NCI-H69 (cell line): ENCODE measurements around the gene MUC5B.
"Not testable (repeated sequence)": the region's sequence is repeated elsewhere in the genome, so short reads cannot be mapped to it uniquely, and the experiment has no call there.

Experiments used
- DNase-seq: peaks from one replicate; lab custom pipeline; 2025; lab: John Stamatoyannopoulos, UW

MUC5B gene

DNA sequence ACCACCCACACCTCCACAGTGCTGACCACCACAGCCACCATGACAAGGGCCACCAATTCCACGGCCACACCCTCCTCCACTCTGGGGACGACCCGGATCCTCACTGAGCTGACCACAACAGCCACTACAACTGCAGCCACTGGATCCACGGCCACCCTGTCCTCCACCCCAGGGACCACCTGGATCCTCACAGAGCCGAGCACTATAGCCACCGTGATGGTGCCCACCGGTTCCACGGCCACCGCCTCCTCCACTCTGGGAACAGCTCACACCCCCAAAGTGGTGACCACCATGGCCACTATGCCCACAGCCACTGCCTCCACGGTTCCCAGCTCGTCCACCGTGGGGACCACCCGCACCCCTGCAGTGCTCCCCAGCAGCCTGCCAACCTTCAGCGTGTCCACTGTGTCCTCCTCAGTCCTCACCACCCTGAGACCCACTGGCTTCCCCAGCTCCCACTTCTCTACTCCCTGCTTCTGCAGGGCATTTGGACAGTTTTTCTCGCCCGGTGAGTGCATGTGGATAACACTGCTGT lies 28.4 kb downstream of the MUC5B start:
- no peak for DNase-seq

DNA sequence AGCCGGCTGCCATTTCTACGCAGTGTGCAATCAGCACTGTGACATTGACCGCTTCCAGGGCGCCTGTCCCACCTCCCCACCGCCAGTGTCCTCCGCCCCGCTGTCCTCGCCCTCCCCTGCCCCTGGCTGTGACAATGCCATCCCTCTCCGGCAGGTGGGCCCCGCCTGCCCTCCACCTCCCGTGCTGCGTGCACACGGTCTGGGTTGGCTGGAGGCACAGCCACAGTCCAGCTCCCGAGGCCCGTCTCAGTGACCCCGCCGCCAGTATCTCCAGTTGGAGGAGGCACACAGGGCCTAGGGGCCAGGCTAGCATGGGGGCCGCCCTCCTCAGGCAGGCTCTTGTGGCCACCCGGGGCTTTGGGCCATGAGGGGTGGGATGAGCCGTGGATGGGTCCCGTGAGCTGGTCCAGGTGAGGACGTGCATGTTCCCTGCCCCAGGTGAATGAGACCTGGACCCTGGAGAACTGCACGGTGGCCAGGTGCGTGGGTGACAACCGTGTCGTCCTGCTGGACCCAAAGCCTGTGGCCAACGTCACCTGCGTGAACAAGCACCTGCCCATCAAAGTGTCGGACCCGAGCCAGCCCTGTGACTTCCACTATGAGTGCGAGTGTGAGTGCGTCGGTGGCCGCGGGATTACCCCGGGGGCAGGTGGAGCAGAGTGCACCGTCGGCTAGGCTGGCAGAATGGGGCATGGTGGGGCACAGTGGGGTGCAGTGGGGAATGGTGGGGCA lies 29.7 kb downstream of the MUC5B start:
- DNase-seq, result no peak

DNA sequence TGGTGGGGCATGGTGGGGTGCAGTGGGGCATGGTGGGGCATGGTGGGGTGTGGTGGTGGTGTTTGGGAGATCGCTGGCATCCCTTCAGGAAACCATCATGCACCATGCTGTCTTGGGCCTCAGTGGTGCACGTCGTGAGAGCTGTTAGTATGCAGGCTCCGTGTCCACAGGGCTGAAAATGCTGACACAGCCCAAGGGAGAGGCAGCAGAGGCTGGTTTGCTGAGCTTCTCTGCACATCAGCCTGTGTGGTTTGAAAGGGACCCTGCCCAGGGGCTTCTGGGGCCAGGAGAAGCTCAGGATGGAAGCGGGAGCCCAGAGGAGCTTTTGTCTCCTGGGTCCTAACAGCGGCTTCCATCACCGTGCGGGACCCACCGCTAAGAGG lies 30.2 kb downstream of the MUC5B start:
- DNase-seq, result no peak

DNA sequence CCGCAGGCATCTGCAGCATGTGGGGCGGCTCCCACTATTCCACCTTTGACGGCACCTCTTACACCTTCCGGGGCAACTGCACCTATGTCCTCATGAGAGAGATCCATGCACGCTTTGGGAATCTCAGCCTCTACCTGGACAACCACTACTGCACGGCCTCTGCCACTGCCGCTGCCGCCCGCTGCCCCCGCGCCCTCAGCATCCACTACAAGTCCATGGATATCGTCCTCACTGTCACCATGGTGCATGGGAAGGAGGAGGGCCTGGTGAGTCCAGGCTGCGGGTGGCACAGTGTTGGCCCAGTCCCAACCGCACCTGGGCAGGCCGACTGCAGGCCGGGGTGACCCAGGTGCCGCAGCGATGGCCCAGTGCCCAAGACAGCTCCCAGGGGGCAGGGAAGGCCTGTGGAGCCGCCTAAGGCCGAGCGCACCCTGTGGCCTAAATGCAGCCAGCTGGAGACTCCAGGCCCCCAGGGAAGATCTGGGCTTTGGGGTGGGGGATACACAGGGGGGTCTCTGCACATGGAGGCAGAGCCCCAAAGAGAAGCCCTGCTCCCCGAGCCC lies 31.3 kb downstream of the MUC5B start:
- DNase-seq, result no peak

DNA sequence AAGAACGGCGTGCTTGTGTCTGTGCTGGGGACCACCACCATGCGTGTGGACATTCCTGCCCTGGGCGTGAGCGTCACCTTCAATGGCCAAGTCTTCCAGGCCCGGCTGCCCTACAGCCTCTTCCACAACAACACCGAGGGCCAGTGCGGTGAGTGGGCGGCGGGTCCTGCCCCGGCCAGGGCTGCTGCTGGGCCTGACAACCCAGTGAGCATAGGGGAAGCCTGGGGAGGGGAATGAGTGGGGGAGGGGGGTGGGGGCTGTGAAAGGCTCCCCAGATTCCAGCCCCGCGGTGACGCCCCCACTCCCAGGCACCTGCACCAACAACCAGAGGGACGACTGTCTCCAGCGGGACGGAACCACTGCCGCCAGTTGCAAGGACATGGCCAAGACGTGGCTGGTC lies 31.9 kb downstream of the MUC5B start:
- DNase-seq, result no peak

DNA sequence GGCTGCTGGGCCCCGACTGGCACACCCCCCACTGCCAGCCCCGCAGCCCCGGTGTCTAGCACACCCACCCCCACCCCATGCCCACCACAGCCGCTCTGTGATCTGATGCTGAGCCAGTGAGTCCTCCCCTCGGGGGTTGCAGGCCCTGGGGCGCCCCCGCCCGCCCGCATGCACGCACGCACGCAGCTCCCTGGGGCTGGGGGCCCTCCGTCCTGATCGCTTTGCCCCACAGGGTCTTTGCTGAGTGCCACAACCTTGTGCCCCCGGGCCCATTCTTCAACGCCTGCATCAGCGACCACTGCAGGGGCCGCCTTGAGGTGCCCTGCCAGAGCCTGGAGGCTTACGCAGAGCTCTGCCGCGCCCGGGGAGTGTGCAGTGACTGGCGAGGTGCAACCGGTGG lies 32.3 kb downstream of the MUC5B start:
- DNase-seq, result no peak

DNA sequence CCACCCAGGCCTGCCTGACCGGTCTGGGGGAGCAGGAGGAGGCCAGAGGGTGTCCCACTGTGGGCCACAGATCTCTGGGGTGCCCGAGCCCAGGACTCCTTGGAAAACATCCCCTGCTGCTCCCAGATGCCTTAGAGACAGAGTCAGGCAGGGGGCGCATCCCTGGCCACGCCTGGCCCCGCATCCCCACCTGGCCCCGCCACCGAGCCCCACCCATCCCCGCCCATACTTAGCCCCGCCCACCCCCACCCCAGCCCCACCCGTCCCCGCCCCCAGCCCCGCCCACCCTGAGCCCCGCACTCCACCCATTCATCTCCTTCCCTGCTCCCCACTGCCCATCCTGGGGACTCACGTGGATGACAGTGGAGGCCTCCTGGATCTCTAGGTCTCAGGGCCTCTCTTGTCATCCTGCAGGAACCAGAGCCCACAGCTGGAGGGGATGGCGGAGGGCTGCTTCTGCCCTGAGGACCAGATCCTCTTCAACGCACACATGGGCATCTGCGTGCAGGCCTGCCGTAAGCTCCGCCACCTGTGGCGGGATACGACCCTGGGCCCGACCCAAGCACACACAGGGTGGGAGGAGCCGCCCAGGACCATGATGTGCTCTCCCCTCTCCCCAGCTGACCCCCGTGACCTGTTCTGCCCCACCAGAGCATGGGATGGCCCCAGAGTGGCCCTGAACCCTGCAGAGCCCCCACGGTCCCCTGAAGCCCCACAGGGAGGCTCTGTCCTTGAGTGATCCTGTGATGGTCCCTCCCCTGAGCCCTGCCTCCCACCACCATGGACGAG lies 33.6 kb downstream of the MUC5B start:
- DNase-seq, result no peak

DNA sequence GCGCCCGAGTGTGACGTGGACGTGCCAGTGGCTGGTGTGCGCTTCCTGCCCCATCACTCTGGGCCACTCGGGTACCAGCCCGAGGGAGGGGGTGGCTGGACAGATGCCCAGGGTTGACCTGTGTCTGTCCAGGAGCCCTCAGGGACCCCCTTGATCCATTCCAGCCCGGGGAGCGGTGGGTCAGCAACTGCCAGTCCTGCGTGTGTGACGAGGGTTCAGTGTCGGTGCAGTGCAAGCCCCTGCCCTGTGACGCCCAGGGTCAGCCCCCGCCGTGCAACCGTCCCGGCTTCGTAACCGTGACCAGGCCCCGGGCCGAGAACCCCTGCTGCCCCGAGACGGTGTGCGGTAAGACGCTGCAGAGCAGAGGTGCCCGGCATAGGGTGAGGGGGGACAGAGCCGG lies 34.5 kb downstream of the MUC5B start:
- DNase-seq, result no peak

DNA sequence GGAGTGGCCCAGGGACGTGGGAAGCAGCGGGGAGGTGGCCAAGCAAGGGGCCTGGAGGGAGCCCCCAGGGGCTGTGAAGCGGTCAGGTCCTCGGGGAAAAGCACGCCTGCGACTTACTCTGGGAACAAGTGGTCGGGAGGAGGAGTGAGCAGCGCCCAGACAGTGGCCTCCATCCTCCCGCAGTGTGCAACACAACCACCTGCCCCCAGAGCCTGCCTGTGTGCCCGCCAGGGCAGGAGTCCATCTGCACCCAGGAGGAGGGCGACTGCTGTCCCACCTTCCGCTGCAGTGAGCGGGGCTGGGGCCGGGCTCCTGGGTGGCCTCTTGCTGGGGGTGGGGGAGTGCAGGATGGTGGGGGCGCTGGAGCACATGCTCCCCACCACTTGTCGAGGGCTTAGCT lies 35.0 kb downstream of the MUC5B start:
- no peak for DNase-seq

DNA sequence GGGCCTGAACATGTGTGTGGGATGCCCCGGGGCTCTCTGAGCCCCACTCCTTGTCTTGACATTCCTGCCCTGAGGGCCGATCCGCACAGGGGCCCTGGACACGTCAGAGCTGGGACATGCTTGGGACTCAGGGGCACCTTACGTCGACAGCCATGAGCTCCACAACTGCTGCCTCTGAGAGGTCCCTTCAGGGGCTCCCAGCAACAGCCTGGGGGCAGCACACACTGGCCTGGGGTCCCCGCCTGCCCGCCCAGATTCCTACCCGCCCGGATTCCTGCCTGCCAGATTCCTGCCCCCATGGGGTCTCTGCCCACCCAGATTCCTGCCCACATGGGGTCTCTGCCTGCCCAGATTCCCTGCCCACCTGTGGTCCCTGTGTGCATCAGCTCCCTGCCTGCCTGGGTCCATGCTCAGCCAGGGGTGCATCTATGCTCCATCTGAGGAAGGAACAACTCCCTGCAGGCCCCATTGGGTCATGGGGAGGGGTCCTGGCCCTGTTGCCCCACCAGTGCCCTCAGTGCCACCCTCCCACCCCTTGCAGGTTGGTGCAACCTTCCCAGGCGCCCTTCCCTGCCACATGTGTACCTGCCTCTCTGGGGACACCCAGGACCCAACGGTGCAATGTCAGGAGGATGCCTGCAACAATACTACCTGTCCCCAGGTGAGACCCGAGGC lies 35.7 kb downstream of the MUC5B start:
- no peak for DNase-seq

DNA sequence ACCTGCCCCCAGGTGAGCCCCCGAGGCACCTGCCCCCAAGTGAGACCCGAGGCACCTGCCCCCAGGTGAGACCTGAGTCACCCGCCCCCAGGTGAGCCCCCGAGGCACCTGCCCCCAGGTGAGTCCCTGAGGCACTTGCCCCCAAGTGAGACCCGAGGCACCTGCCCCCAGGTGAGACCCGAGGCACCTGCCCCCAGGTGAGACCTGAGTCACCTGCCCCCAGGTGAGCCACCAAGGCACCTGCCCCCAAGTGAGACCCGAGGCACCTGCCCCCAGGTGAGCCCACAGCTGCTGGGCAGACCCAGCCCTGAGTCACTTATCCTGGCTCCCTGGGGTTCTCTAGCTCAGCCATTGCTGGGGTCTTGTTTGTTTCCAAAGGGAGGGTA lies 36.2 kb downstream of the MUC5B start:
- no peak for DNase-seq

DNA sequence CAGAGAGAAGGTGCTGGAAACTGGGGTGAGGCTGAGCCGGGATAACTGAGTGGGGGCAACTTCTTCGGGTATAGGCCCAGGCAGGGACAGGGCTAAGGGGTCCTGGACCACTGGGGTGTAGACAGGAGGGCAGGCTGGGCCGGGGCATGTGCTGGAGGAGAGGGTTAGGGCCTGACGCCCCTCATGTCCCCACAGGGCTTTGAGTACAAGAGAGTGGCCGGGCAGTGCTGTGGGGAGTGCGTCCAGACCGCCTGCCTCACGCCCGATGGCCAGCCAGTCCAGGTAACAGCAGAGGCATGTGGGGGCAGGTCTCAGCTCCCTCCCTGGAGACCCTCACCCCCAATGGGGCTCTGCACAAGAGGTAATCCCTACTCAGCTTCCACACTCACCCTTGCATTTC lies 36.7 kb downstream of the MUC5B start:
- no peak for DNase-seq

DNA sequence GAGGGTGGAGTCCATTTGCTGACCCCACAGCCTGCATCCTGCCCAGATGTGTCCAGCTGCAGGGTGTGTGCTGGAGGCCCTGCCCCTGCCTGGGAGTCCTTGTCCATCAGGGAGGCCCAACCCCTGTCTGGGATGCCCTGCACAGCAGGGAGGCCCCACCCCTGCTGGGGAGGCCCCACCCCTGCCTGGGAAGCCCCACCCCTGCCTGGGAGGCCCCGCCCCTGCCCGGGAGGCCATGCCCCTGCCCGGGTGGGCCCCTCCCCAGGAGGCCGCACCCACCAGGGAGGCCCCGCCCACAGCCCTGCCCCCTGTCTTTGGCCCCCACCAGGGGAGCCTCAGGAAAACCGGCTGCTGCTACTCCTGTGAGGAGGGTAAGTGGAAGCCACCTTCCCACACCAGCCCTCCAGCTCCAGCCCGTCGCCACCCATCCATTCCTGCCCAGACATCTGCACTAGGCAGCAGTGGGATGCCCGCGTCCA lies 37.2 kb downstream of the MUC5B start:
- DNase-seq, result peak; percentile 30

DNA sequence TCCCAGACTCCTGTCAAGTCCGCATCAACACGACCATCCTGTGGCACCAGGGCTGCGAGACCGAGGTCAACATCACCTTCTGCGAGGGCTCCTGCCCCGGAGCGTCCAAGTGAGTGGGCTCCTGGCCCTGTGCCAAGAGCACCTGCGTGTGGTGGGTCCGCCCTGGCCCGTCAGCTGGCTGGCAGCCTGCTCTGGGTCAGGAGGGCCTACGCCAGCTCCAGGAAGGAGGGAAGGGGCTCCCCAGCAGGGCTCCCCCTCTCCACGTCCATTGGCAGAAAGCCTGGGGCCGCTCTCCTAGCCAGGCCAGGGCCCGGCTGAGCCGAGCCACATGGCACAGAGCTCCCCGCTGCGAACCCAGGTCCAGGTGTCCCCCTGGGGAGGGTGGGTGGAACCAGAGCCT lies 37.8 kb downstream of the MUC5B start:
- DNase-seq, result no peak

DNA sequence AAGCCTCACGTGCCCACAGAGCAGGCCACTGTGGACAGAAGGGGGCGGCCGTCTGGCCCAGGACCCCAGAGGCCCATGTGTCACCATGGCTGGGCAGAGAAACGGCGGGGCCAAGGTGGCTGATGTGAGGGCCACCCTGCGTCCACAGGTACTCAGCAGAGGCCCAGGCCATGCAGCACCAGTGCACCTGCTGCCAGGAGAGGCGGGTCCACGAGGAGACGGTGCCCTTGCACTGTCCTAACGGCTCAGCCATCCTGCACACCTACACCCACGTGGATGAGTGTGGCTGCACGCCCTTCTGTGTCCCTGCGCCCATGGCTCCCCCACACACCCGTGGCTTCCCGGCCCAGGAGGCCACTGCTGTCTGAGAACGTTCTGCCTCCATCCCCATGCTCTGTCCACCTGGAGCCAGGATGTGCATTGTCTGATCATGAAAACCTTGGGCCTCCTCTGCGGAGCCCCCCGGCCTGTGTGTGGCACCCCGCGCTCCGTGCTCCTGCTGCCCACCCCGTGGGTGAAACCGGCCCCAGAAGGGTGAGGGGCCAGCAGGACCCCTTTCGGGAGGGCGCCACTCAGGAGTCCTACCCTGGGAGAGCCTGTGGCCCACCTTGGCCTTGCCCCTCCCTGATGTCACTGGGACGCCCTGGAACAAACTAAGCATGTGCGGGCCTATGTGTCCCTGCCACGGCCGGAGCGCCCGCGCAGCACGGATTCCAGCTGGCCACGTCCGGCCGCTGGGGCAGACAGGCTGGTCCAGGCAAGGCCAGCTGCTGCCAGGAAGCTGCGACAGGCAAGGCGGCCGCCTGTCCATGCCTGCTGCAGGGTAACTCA lies 38.6 kb downstream of the MUC5B start:
- DNase-seq, result no peak

DNA sequence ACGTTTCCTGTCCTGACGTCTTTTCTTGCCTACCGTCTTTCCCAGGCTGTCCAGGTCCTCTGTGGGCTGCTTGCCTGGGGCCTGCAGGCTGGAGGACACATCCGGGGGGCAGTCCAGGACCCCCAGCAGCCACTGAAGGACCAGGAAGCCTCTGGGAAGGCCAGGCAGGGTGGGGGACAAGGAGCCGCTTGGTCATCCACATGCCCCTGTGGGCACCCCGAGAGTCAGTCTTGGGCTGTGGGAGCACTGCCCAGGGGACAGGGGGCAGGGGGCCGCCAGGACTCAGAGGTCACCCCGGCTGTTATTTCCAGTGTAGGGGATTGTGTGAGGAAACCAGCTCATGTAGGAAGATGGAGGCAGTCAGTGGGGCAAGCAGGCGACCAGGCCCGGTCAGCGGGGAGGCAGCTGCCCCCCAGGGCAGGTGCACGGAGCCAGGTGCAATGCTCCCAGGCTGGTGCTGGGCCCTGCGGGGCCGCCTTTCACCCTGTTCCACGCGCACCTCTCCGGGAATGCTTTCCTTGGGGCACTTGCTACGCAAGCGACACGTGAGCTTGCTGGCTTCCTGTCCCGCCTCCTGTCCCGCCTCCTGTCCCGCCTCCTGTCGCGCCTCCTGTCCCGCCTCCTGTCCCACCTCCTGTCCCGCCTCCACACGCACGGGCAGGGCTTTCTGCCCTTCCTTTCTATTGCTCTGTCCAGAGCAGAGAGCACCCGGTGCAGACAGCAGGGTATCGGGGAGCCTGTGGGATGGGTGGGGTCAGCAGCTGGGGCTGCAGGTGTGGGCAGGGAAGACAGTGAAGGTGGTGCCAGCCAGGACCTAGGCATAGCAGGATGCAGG lies 39.5 kb downstream of the MUC5B start:
- DNase-seq, result peak; percentile 95

DNA sequence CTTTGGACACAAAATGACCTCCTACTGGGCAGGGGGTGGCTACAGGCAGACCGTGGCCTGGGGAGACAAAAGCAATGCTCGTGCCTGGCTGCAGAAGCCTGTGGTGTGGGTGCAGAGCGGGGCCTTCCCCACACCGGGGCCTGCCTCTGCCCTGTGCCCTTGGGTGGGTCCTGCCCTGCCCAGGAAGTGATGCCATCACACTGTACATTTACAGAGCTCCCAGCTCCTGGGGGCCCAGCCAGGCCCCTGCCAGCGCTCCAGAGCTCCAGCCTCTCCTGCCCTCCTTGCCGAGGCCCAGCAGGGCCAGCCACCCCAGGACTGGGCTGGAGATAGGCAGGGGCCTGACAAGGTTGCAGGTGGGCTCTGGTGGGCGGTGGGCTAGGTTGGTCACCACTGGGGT lies 40.1 kb downstream of the MUC5B start:
- DNase-seq, result no peak

DNA sequence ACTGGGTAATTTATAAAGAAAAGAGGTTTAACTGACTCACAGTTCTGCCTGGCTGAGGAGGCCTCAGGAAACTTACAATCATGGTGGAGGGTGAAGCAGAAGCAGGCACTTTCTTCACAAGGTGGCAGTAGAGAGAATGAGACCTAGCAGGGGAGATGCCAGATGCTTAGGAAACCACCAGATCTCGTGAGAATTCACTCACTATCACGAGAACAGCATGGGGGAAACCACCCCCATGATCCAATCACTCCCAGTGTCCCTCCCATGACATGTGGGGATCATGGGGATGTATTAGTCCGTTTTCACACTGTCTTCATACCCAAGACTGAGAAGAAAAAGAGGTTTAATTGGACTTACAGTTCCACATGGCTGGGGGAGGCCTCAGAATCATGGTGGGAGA lies 41.6 kb downstream of the MUC5B start:
- peak; percentile 59 for DNase-seq

DNA sequence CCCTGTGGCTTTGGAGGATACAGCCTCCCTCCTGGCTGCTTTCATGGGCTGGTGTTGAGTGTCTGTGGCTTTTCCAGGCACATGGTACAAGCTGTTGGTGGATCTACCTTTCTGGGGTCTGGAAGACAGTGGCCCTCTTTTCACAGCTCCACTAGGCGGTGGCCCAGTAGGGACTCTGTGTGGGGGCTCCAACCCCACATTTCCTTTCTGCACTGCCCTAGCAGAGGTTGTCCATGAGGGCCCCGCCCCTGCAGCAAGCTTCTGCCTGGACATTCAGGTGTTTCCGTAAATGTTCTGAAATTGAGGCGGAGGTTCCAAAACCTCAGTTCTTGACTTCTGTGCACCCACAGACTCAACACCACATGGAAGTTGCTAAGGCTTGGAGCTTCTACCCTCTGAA lies 42.6 kb downstream of the MUC5B start:
- DNase-seq, result not testable (repeated sequence)

DNA sequence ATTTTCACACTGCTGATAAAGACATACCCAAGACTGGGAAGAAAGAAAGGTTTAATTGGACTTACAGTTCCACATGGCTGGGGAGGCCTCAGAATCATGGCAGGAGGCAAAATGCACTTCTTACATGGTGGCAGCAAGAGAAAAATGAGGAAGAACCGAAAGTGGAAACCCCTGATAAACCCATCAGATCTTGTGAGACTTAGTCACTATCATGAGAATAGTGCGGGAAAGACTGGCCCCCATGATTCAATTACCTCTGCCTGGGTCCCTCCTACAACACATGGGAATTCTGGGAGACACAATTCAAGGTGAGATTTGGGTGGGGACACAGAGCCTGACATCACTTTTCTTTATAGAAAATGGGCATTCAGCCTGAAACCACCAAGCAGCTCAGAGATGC lies 44.1 kb downstream of the MUC5B start:
- DNase-seq, result not testable (repeated sequence)
